ENCODE results near the gene ADAM12. TPM values are rescaled to one million over a fixed set of nuclear protein-coding genes. Genes with fewer than 3 reads are reported as not detected.

ADAM12 gene
- total RNA-seq, 1 experiment from 2014 or later = not detected

- CTCF ChIA-PET = interaction anchor here (0.7 kb wide), 1 partner anchor 1373 kb away, joined by 3 read pairs; no protein-coding TSS in a partner anchor
- Mint-ChIP-seq H3K4me1 (ENCODE audit: low read depth, unreplicated experiment) (peaks cover 45% of the 10 kb centered on the region), H3K36me3 (ENCODE audit: insufficient read depth, unreplicated experiment) (no peaks in the 10 kb centered on the region), H3K4me3 (ENCODE audit: low read depth, unreplicated experiment) (no peak overlapping the region), H3K9me3 (ENCODE audit: low read depth, unreplicated experiment) (no peaks in the 10 kb centered on the region), H3K27me3 (ENCODE audit: unreplicated experiment) (no peaks in the 10 kb centered on the region), H3K27ac (ENCODE audit: unreplicated experiment) (peak overlapping the region; percentile 61)
- no TSS peak for BruUV-seq (replicated peaks)
- intact Hi-C loops (cut with micrococcal nuclease; ENCODE audit: unreplicated experiment) = loop anchor here (2.0 kb wide), 1 partner anchor 51 kb away; no protein-coding TSS in a partner anchor
- peak; percentile 54 for DNase-seq
- no peak for TF ChIP-seq CTCF (IDR thresholded peaks at IDR 0.05; ENCODE audit: unreplicated experiment)
These were observed 372.0 kb downstream of the ADAM12 start for GRCh38 chr10:126016156-126016805.

GRCh38 chr10:126015413-126015812 lies 372.9 kb downstream of the ADAM12 start:
- Mint-ChIP-seq H3K4me3 (ENCODE audit: low read depth, unreplicated experiment) (no peak overlapping the region), H3K36me3 (ENCODE audit: insufficient read depth, unreplicated experiment) (no peaks in the 10 kb centered on the region), H3K27me3 (ENCODE audit: unreplicated experiment) (no peaks in the 10 kb centered on the region), H3K9me3 (ENCODE audit: low read depth, unreplicated experiment) (no peaks in the 10 kb centered on the region), H3K27ac (ENCODE audit: unreplicated experiment) (peak overlapping the region; percentile 61), H3K4me1 (ENCODE audit: low read depth, unreplicated experiment) (peaks cover 45% of the 10 kb centered on the region)
- intact Hi-C loops (cut with micrococcal nuclease; ENCODE audit: unreplicated experiment) = no loop called here
- no peak for DNase-seq
- no TSS peak for BruUV-seq (replicated peaks)
- no peak for TF ChIP-seq CTCF (IDR thresholded peaks at IDR 0.05; ENCODE audit: unreplicated experiment)
- CTCF ChIA-PET = interaction anchor here (0.7 kb wide), 1 partner anchor 117 kb away, joined by 3 read pairs; no protein-coding TSS in a partner anchor

- H3K4me3 Mint-ChIP-seq (ENCODE audit: low read depth, unreplicated experiment) = peak overlapping the region; percentile 33
- CTCF ChIA-PET = no interaction called here
- no peaks in the 10 kb centered on the region for H3K27me3 Mint-ChIP-seq (ENCODE audit: unreplicated experiment)
- H3K27ac Mint-ChIP-seq (ENCODE audit: unreplicated experiment) = peak overlapping the region; percentile 52
- H3K4me1 Mint-ChIP-seq (ENCODE audit: low read depth, unreplicated experiment) = peaks cover 45% of the 10 kb centered on the region
- DNase-seq = peak; percentile 18
- H3K36me3 Mint-ChIP-seq (ENCODE audit: insufficient read depth, unreplicated experiment) = no peaks in the 10 kb centered on the region
- TF ChIP-seq CTCF (IDR thresholded peaks at IDR 0.05; ENCODE audit: unreplicated experiment) = no peak
- intact Hi-C loops (cut with micrococcal nuclease; ENCODE audit: unreplicated experiment) = no loop called here
- H3K9me3 Mint-ChIP-seq (ENCODE audit: low read depth, unreplicated experiment) = no peaks in the 10 kb centered on the region
- BruUV-seq (replicated peaks) = no TSS peak
These were observed 374.0 kb downstream of the ADAM12 start for GRCh38 chr10:126014309-126014708.

GRCh38 chr10:126013489-126014281 lies 374.6 kb downstream of the ADAM12 start:
- H3K27me3 Mint-ChIP-seq (ENCODE audit: unreplicated experiment) = no peaks in the 10 kb centered on the region
- H3K4me3 Mint-ChIP-seq (ENCODE audit: low read depth, unreplicated experiment) = peak overlapping the region; percentile 33
- H3K9me3 Mint-ChIP-seq (ENCODE audit: low read depth, unreplicated experiment) = no peaks in the 10 kb centered on the region
- intact Hi-C loops (cut with micrococcal nuclease; ENCODE audit: unreplicated experiment) = no loop called here
- DNase-seq = peak; percentile 29
- no peak for TF ChIP-seq CTCF (IDR thresholded peaks at IDR 0.05; ENCODE audit: unreplicated experiment)
- H3K36me3 Mint-ChIP-seq (ENCODE audit: insufficient read depth, unreplicated experiment) = no peaks in the 10 kb centered on the region
- no TSS peak for BruUV-seq (replicated peaks)
- CTCF ChIA-PET = interaction anchor here (0.8 kb wide), 1 partner anchor 18 kb away, joined by 3 read pairs; no protein-coding TSS in a partner anchor
- peaks cover 45% of the 10 kb centered on the region for H3K4me1 Mint-ChIP-seq (ENCODE audit: low read depth, unreplicated experiment)
- H3K27ac Mint-ChIP-seq (ENCODE audit: unreplicated experiment) = peak overlapping the region; percentile 52

Measured in Calu3 (cell line).